GM19324 (cell line): ENCODE results near the gene PIEZO1.
"Not testable (repeated sequence)": the region's sequence is repeated elsewhere in the genome, so short reads cannot be mapped to it uniquely, and the experiment has no call there.

ENCODE experiments used
- ATAC-seq: cut with Tn5 transposase; IDR thresholded peaks from one replicate; pipeline ENCODE4 v1.9.1; 2021; ENCODE audit warnings: mild to moderate bottlenecking, moderate library complexity; ENCODE audit not compliant: unreplicated experiment, low FRiP score

Gene PIEZO1

GRCh38 chr16:88805887-88806393, 20.9 kb upstream of the PIEZO1 start:
- no peak for ATAC-seq

DNA sequence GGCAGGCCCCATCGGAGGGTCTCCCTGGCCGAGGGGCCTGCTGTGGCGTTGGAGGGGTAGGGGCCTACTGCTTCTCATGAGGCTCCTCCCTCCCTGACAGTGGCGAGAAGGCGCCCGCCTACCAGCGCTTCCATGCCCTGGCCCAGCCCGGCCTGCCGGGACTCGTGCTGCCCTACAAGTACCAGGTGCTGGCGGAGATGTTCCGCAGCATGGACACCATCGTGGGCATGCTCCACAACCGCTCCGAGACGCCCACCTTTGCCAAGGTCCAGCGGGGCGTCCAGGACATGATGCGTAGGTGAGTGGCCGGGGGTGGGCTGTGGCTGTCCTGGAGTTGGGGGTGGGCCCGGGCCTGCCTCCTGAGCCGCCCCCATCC, 20.3 kb upstream of the PIEZO1 start:
- ATAC-seq = no peak

DNA sequence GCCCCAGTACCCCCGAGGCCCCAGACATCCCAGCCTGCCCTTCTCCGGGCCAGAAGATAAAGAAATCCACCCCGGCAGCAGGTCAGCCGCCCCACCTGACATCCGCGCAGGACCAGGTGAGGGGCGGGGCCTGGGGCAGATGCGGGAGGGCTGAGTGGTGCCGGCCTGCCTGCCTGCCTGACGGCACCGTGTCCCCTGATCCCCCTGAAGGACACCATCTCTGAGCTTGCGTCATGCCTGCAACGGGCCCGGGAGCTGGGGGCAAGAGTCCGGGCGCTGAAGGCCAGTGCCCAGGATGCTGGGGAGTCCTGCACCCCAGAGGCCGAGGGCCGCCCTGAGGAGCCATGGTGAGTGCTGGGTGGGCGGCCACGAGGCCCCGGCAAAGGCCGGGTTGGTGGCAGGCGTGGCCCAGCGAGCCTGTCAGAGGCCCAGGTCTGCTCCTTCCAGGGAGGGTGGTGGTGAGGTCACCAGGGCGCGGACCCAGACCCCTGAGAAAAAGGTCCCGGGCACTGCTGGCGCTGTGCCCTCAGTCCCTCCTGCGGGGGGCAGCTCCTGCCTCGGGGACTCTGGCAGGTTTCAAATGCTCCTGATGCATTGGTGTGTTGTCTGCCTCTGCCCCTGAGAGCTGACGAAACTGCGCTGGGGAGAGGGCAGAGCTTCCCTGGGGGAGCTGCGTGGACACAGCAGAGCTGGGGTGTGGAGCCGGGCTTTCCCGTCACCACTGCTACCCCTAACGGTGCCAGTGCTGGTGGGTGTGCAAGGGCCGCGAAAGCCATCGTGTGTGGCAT, 19.7 kb upstream of the PIEZO1 start:
- ATAC-seq = no peak

DNA sequence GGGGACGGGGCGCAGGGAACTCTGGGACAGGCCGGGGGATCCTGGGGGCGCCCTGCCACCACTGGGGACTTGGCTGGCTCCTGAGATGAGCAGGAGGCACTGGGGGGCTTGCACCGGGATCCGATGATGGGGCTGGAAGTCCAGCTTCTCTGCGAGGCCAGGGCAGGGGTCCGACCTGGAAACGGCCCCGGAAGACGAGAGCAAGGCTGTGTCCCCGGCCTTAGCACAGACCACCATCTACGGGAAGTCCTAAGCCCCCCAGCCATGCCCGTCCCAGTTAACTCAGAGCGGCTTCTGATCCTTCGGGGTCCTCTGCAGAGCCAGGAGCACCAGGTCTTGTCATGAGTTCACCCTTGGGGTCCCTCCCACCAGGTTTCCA, 19.1 kb upstream of the PIEZO1 start:
- ATAC-seq = no peak

- peak; percentile 61 for ATAC-seq
These were observed 18.4 kb upstream of the PIEZO1 start, which contains the start of gene CDT1 for GRCh38 chr16:88803264-88803987. Gene CDT1 (plus strand): TSS chr16:88803789. CDS start chr16:88803832, 43 bp downstream.

DNA sequence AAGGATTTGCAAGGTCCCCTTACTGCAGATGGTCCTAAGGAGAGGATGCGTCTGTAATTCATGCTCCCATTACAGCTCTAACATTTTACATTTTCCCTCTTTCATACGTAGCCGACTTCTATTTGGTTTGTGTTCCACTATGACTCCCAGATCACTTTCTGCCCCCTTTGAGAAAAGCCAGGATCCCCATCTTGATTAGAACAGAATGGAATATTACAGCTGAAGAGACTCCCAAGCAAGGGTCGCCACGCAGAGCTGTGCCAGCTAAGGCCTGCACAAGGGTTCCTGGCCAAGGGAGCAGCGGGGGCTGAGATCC, 15.2 kb upstream of the PIEZO1 start:
- no peak for ATAC-seq

- no peak for ATAC-seq
These were observed 14.7 kb upstream of the PIEZO1 start for GRCh38 chr16:88799569-88800276.

DNA sequence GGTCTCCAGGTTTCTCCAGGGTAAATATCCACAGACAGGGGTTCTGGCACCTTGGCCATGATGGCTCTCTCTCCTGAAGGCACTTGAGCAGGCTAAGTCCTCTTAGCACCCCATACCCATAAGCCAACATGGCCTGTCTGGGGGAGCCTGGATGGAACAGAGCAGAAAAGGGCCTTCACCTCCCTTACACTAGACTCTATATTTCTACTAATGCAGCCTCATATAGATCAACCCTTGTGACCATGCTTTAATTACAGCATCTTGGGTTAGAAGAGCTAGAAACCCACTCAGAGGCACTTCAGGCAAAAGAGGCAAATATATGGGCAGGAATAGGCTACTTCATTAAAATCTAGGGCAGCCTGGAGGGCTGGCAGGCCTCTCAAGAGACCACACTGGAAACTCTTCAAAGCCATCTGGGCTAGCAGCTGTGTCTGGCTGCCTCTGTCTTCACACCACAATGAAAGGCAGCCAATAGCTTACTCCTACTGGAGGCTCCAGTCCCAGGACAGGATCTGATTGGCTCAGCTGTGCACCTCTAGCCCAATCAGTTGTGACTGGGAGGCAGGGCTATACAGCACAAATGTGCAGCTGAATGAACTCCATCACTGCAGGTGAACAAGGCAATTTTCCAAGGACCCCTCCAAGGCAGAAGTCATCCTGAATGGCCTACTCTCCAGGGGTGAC, 13.9 kb upstream of the PIEZO1 start:
- no peak for ATAC-seq

GRCh38 chr16:88798073-88798472, 13.1 kb upstream of the PIEZO1 start:
- ATAC-seq = no peak

DNA sequence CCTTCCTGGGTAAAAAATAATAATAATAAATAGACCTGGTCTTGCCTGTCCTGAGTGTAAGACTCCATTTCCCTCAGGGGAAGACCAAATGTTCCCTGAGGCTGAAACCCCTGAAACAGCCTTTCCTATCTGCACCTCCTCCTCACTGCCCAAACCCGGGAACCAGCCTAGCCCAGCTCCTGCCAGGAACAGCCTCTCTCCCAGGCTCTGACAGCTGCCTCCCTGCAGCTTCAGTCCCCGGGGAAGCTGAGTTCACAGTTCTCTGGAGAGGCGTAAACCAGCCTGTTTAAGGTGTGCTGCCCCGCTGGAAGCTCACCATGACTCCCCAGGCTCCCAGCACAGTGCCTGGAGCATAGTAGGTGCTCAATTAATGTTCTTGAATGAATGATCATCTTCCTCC, 11.3 kb upstream of the PIEZO1 start:
- no peak for ATAC-seq

DNA sequence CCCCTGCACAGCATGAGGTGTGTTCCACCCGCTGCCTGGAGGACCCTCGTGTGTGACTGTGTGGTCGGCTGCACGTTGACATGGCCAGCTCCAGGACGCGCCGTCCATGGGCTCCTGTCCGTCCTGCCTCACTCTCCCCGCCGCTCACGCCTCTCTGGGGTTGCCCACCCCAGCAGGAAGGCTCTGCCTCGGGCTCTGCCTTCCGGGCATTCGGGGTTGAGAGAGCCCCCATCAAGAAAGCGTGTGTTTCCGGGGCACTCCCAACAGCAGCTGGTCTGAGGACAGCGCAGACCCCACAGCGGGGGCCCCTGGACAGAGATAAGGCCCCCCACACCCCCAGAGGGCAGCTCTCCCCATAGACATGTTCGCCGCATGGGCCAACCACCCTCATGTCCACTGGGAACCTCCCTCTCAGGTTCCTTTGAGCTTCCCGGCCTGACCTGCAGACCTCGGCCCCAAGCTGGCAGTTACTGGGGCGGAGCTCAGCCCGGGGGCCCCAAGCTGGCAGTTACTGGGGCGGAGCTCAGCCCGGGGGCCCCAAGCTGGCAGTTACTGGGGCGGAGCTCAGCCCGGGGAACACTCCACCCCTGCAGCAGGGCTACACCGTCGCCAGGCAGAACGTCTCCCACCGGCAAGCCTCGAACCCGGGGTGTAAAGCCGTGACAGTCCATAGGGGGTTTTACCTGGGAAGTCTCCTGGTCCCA, 8.4 kb upstream of the PIEZO1 start:
- no peak for ATAC-seq

DNA sequence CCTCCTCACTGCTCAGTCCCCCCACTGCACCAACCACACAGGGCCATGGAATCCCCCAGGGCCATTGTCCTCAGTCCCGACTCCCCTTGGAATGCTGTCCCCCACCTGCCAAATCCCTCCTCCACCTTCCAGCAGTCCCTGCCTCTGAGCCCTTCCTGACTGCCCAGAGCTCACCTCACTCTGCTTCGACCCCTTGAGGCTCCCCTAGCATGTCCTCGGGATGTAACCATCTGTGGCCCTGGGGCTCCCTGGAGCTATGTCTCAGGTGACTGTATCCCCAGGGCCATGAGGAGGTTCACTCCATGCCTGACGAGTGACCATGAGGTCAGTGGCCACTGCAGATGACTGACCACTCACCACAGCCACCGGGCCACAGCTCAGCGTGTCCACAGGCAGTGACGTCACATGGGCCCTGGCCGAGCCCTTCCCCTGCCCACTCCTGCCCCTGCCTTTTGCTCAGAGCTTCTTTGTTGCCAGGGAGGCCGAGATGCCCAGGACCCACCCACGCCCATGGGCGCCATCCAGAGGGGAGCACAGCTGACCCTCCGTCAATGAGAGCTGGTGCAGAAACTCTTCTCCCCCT, 7.7 kb upstream of the PIEZO1 start:
- no peak for ATAC-seq

DNA sequence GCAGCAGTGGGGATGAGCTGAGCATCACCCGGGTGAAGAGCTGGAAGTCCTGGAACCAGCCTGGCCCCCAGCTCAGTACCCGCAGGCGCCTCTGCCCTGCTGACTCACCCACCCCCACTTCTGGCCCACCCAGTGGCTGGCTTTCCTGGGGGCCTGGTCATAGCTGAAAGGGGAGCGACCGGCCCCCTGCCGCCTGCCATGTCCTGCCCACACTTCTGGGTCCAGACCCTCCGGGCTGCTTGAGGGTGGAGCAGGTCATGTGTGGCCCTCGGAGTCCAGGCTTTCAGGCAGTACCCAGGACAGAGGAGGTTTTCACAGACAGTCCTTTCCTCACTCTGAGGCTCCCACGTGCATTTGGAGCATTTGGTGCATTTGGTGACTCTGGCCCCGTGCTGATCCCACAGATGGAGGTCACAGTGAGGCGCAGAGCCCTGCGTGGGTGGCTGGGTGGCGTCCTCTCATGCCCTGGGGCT, 7.1 kb upstream of the PIEZO1 start:
- ATAC-seq = no peak

GRCh38 chr16:88790312-88791211, 5.5 kb upstream of the PIEZO1 start:
- no peak for ATAC-seq

DNA sequence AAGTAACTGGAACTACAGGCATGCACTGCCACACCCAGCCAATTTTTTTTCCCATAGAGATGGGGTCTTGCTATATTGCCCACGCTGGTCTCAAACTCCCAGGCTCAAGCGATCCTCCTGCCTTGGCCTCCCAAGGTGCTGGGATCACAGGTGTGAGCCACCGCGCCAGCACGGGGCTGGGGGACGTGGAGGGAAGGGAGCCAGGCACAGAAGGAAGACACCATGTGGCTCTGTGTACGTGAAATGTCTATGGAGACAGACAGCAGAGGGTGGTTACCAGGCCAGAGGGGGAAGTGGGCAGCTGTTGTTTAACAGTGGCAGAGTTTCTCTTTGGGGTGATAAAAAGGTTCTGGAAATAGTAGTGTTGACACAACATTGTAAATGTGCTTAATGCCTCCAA, 4.6 kb upstream of the PIEZO1 start:
- no peak for ATAC-seq

- not testable (repeated sequence) for ATAC-seq
These were observed 3.7 kb upstream of the PIEZO1 start for GRCh38 chr16:88788749-88789148.

DNA sequence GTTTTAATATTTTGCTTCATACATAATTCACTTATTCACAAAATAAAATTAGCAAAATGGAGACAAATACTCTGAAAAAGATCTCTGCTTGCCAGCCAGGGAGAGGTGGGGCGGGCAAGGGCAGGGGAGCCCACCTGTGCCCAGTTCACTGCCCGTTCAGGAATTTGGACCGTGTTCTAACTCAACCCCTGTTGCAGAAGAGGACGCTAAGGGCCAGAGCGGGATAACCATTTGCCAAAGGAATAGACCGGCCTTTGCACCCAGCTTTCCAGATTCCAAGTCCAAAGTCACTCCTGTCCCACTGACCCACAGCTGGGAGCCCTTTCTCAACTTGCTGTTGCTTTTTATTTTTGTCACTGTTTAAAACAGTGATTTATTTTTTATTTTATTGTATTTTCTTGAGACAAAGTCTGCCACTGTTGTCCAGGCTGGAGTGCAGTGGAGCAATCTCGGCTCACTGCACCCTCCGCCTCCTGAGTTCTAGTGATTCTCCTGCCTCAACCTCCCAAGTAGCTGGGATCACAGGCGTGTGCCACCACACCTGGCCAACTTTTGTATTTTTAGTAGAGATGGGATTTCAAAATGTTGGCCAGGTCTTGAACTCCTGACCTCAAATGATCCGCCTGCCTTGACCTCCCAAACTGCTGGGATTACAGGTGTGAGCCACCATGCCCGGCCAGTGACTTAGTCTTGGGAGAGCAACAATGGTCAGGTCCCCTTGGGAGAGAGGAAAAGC, 2.7 kb upstream of the PIEZO1 start:
- no peak for ATAC-seq

DNA sequence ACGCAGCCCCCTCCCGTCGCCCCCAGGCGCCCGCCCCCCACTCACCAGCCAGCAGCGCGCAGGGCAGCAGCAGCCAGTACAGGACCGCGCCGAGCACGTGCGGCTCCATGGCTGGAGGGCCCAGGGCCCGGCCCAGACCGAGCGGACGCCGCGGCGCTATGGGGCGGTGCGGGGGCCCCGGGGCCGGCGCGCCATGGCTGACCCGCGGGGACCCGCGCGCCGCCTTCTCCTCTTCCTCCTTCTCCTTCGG, 239 bp downstream of the PIEZO1 start:
- peak; percentile 38 for ATAC-seq
